Heart left ventricle (tissue), 13 donors: ENCODE data around the gene MAGEA9B.
"Not testable (repeated sequence)": the region's sequence is repeated elsewhere in the genome, so short reads cannot be mapped to it uniquely, and the experiment has no call there.

Experiments
- CTCF ChIP-seq, 12 donors: fragments of 200-600 bp; sonication (generic) in 4 of 12; IDR thresholded peaks; one replicate each; pipeline versions ENCODE4 v1.5.0 to v1.8.0; 2018 to 2022; ENCODE audit warnings: antibody characterized with exemption in 12 of 12, mild to moderate bottlenecking in 5 of 12
- POLR2A ChIP-seq, 2 donors: fragments of 450-650 bp; IDR thresholded peaks; one replicate each; pipeline ENCODE4 v1.6.1; 2017; ENCODE audit warnings: antibody characterized with exemption in 2 of 2, mild to moderate bottlenecking in 2 of 2, moderate library complexity in 2 of 2
- donor health status: ischemic (EF 13 %, LVEDD 7.1; RV severe dilation, severe dysfunction).
- donor health status: DM: no; HTN: yes; CAD: no.
- donor health status: DM: no; HTN: no; CAD: no.
- donor health status: ischemic (EF 25% LVEDD 6.9; RV normal size, moderate dysfunction).
- donor health status: ischemic (EF 25% LVEDD 5.7; RV mildly dilated, moderate dysfunction).
- donor health status: ischemic (EF 35%, LVEDD 5.7; RV mildly dilated, moderate dysfunction).
- donor health status: nonischemic (EF 11% LVEDD 7.7; RV severe dilation, severe dysfunction).
- donor health status: DM: yes; HTN: yes; CAD: no.
- donor health status: PGD.
- donor health status: ischemic (EF 29% LVEDD 5.4; RV normal size, mild dysfunction).
- donor health status: nonischemic (EF 23%, LVEDD 6.1; RV moderate dilation, normal function).

DNA sequence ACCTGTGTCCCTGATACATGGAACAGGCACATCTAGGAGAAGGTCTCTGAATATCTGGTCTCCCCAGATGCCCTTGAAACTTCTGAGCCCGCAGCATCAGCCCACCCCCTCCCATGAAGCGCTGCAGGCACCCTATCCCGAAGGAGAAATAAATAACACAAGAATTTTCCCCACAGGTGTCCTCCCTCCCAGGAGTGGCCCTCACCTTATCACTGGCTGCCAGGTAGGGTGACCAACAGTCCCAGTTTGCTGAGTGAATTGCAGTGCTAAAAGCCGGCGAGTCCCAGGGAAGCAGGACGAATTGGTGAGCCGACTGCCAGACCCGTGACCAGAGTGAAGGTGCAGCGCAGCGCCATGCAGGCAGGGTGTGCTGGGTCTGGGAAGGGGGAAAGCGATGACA, 53.3 kb downstream of the MAGEA9B start:
- not testable (repeated sequence) for TF ChIP-seq POLR2A, CTCF (IDR thresholded peaks at IDR 0.05)
